Breast epithelium (tissue), 4 donors: ENCODE measurements around the gene CNGA2. TPM values are rescaled to one million over a fixed set of nuclear protein-coding genes. Genes with fewer than 3 reads are reported as not detected.

ENCODE experiments used
- DNase-seq, 2 donors: peaks; one replicate each; pipeline ENCODE4 v3.0.0-alpha.2; 2019; ENCODE audit warnings: low spot score in 2 of 2
- H3K27ac ChIP-seq, 2 donors: fragments of 200-600 bp; sonication (generic) in 1 of 2; one replicate each; pipeline ENCODE4 v1.5.1; 2016 to 2019; ENCODE audit warnings: mild to moderate bottlenecking in 1 of 2
- H3K27me3 ChIP-seq, 2 donors: fragments of 200-600 bp; sonication (generic) in 1 of 2; one replicate each; pipeline versions ENCODE4 v1.5.1 to v1.6.0; 2017 to 2019; ENCODE audit warnings: control low read depth in 1 of 2, mild to moderate bottlenecking in 1 of 2
- H3K36me3 ChIP-seq: fragments of 200-600 bp; one replicate; pipeline ENCODE4 v1.5.1; 2019
- H3K4me1 ChIP-seq, 2 donors: fragments of 200-600 bp; sonication (generic); one replicate each; pipeline ENCODE4 v1.5.1; 2016 to 2019; ENCODE audit warnings: control low read depth in 1 of 2
- H3K4me3 ChIP-seq, 3 donors: fragments of 200-600 bp; sonication (generic); 1 replicate in 2 of 3; 2 replicates in 1 of 3; pipeline ENCODE4 v1.5.1; 2016 to 2019; ENCODE audit warnings: mild to moderate bottlenecking in 3 of 3, moderate library complexity in 2 of 3
- H3K9me3 ChIP-seq, 2 donors: fragments of 200-600 bp; sonication (generic) in 1 of 2; one replicate each; pipeline ENCODE4 v1.5.1; 2016 to 2019; ENCODE audit warnings: control low read depth in 1 of 2
- POLR2A ChIP-seq: fragments of 450-650 bp; IDR thresholded peaks from one replicate; pipeline ENCODE4 v1.6.1; 2016; ENCODE audit warnings: antibody characterized with exemption, mild to moderate bottlenecking, moderate library complexity
- POLR2AphosphoS5 ChIP-seq, 3 donors: sonication (generic); formaldehyde crosslinking; IDR thresholded peaks; one replicate each; pipeline ENCODE4 v1.6.1; 2017; ENCODE audit warnings: antibody characterized with exemption in 3 of 3
- intact Hi-C: fragments of 100-400 bp; cut with DNase I; formaldehyde crosslinking; loops from one replicate; pipeline ENCODE4 v1.15.1; 2023; ENCODE audit warnings: low total_unique reads
- total RNA-seq, 3 donors: library from RNA; depleted of rRNA; stranded (reverse); fragments of >200 nt; gene quantifications; one replicate each; pipeline ENCODE4 v1.1.0, GENCODE V29; 2016
- TF ChIP-seq, protein P1 (sequence below), 3 donors: fragments of 450-650 bp; IDR thresholded peaks; one replicate each; pipeline ENCODE4 v1.5.1; 2016 to 2017; ENCODE audit warnings: antibody characterized with exemption in 3 of 3, mild to moderate bottlenecking in 3 of 3, moderate library complexity in 3 of 3

Gene CNGA2
- total RNA-seq, 3 donors from 2014 or later: not detected

DNA sequence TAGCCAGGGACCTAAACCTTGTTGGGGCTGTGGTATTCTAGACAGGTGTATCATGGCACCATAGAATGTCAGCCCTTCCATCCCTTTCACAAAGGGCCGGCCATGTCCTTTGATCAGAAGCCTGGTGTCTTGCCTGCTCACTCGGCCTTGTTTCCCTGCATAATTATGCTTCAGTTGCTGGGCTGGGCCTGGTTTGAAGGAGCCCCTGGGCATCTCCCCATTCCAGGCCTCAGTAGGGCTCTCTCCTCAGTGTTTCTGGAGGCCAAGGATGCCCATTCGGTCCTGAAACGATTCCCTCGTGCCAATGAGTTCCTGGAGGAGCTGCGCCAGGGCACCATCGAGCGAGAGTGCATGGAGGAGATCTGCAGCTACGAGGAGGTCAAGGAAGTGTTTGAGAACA lies 34.8 kb upstream of the CNGA2 start:
- Histone ChIP-seq H3K4me3 (no peak overlapping the region), H3K36me3 (no peaks in the 10 kb centered on the region), H3K9me3 (no peaks in the 10 kb centered on the region), H3K27me3 (peaks cover 0 to 29% of the 10 kb centered on the region in 2 donors), H3K4me1 (no peaks in the 10 kb centered on the region), H3K27ac (no peak overlapping the region)
- no peak for DNase-seq
- intact Hi-C loops: no loop called here
- no peak for TF ChIP-seq POLR2AphosphoS5 (IDR thresholded peaks at IDR 0.05)
- no peak for TF ChIP-seq POLR2A
- TF ChIP-seq, protein P1, sequence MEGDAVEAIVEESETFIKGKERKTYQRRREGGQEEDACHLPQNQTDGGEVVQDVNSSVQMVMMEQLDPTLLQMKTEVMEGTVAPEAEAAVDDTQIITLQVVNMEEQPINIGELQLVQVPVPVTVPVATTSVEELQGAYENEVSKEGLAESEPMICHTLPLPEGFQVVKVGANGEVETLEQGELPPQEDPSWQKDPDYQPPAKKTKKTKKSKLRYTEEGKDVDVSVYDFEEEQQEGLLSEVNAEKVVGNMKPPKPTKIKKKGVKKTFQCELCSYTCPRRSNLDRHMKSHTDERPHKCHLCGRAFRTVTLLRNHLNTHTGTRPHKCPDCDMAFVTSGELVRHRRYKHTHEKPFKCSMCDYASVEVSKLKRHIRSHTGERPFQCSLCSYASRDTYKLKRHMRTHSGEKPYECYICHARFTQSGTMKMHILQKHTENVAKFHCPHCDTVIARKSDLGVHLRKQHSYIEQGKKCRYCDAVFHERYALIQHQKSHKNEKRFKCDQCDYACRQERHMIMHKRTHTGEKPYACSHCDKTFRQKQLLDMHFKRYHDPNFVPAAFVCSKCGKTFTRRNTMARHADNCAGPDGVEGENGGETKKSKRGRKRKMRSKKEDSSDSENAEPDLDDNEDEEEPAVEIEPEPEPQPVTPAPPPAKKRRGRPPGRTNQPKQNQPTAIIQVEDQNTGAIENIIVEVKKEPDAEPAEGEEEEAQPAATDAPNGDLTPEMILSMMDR (IDR thresholded peaks at IDR 0.05): no peak

DNA sequence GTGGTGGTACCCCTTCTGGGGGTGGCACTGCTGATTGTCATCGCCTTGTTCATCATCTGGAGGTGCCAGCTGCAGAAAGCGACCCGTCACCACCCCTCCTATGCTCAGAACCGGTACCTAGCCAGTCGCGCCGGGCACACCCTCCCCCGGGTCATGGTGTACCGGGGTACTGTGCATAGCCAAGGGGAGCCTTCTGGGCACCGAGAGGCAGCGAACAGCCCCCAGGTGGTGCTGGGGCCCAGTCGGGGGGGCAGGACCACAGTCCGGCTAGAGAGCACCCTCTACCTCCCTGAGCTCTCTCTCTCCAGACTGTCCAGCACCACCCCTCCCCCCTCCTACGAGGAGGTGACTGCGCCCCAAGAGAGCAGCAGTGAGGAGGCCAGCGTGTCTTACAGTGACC lies 34.0 kb upstream of the CNGA2 start:
- no peak for DNase-seq
- H3K4me3 ChIP-seq: no peak overlapping the region
- no peak overlapping the region for H3K27ac ChIP-seq
- H3K36me3 ChIP-seq: no peaks in the 10 kb centered on the region
- no peaks in the 10 kb centered on the region for H3K4me1 ChIP-seq
- H3K9me3 ChIP-seq: no peaks in the 10 kb centered on the region
- peaks cover 0 to 24% of the 10 kb centered on the region in 2 donors for H3K27me3 ChIP-seq
- intact Hi-C loops: no loop called here
- no peak for TF ChIP-seq POLR2A

GRCh38 chrX:151701071-151701470 lies 33.5 kb upstream of the CNGA2 start:
- no peak overlapping the region for H3K27ac ChIP-seq
- H3K4me3 ChIP-seq: no peak overlapping the region
- intact Hi-C loops: no loop called here
- no peaks in the 10 kb centered on the region for H3K4me1 ChIP-seq
- peaks cover 0 to 21% of the 10 kb centered on the region in 2 donors for H3K27me3 ChIP-seq
- no peaks in the 10 kb centered on the region for H3K9me3 ChIP-seq
- H3K36me3 ChIP-seq: no peaks in the 10 kb centered on the region
- DNase-seq: no peak
- TF ChIP-seq, protein P1 (IDR thresholded peaks at IDR 0.05): no peak
- TF ChIP-seq POLR2AphosphoS5 (IDR thresholded peaks at IDR 0.05) (no peak), POLR2A (no peak)

GRCh38 chrX:151701531-151701930 lies 33.0 kb upstream of the CNGA2 start:
- no peak for DNase-seq
- TF ChIP-seq, protein P1 (IDR thresholded peaks at IDR 0.05): no peak
- no peak for TF ChIP-seq POLR2A
- TF ChIP-seq POLR2AphosphoS5 (IDR thresholded peaks at IDR 0.05): no peak
- intact Hi-C loops: no loop called here
- Histone ChIP-seq H3K27ac (no peak overlapping the region), H3K4me1 (no peaks in the 10 kb centered on the region), H3K36me3 (no peaks in the 10 kb centered on the region), H3K9me3 (no peaks in the 10 kb centered on the region), H3K4me3 (no peak overlapping the region), H3K27me3 (peaks cover 0 to 23% of the 10 kb centered on the region in 2 donors)

DNA sequence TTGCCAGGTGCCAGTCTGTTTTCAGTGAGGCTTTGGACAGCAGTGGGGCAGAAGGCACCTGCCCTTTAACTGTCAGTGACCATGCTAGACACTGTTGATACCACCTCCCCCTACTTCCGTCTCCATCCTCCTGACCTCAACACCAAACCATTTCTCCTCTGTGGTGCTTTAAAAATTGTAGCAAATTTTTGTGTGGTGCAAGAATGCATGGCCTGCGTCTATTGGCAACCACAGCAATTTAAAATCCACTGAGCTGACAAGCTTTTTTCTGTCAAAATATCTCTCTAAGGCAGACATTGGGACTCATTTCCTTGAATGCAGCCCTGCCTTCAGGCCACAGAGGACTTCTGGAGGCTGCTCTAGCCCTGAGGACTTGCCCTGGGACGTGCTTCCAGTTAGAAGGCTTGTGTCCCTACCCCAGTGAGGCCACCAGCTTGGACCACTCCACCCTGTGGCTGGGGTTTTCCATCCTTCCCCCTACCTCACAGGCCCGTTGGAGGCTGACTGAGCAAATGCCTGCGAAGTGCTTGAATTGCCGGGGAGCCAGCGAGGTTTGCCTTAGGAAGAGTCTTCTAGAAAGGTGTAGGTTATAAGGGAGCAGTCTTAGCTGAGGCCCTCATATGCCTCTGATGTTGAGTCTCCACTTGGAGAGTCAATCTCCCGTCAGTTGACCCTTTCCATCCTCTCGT lies 32.4 kb upstream of the CNGA2 start:
- no peak for TF ChIP-seq POLR2A
- no peak for TF ChIP-seq POLR2AphosphoS5 (IDR thresholded peaks at IDR 0.05)
- TF ChIP-seq, protein P1 (IDR thresholded peaks at IDR 0.05): no peak
- H3K9me3 ChIP-seq: no peaks in the 10 kb centered on the region
- H3K36me3 ChIP-seq: no peaks in the 10 kb centered on the region
- H3K27ac ChIP-seq: no peak overlapping the region
- no peak overlapping the region for H3K4me3 ChIP-seq
- peaks cover 0 to 29% of the 10 kb centered on the region in 2 donors for H3K27me3 ChIP-seq
- H3K4me1 ChIP-seq: no peaks in the 10 kb centered on the region
- intact Hi-C loops: no loop called here
- DNase-seq: no peak
